Keratinocyte (primary cell): ENCODE data around the gene TMC7. TPM values are rescaled to one million over a fixed set of nuclear protein-coding genes. Genes with fewer than 3 reads are reported as not detected.

Experiments used
- DNase-seq: peaks from one replicate; pipeline ENCODE4 v3.0.0-alpha.2; 2011; ENCODE audit warnings: low read depth, missing footprints, low spot score
- FAIRE-seq: peaks from 2 replicates; lab custom pipeline; 2011; peaks lifted over from hg19 to GRCh38; lab: Jason Lieb, UNC
- H2AFZ ChIP-seq: 2 replicates; pipeline ENCODE4 v1.6.0; 2012; ENCODE audit warnings: low read length, control low read depth, inconsistent platforms; ENCODE audit not compliant: control insufficient read depth
- H3K27ac ChIP-seq: 2 replicates; pipeline ENCODE4 v1.5.1; 2011; ENCODE audit warnings: low read length; ENCODE audit not compliant: control insufficient read depth, insufficient read depth
- H3K27me3 ChIP-seq: 3 replicates; pipeline ENCODE4 v1.6.0; 2011; ENCODE audit warnings: low read length; ENCODE audit not compliant: control insufficient read depth, insufficient read depth; ENCODE audit errors: extremely low read depth
- H3K36me3 ChIP-seq, 2 experiments: 2 replicates in 1 of 2; 3 replicates in 1 of 2; pipeline ENCODE4 v1.5.1; 2011; ENCODE audit warnings: low read length in 2 of 2, mild to moderate bottlenecking in 1 of 2; ENCODE audit not compliant: control insufficient read depth in 2 of 2, insufficient read depth in 2 of 2; ENCODE audit errors: extremely low read depth in 1 of 2
- H3K4me1 ChIP-seq: 3 replicates; pipeline ENCODE4 v1.5.1; 2011; ENCODE audit warnings: low read length; ENCODE audit not compliant: control insufficient read depth, insufficient read depth; ENCODE audit errors: extremely low read depth
- H3K4me2 ChIP-seq: 3 replicates; pipeline ENCODE4 v1.6.0; 2011; ENCODE audit warnings: low read depth, low read length; ENCODE audit not compliant: control insufficient read depth, insufficient read depth; ENCODE audit errors: extremely low read depth
- H3K4me3 ChIP-seq, 3 experiments: fragments of 200-600 bp in 1 of 3; sonication (generic) in 1 of 3; 2 replicates in 2 of 3; 3 replicates in 1 of 3; pipeline ENCODE4 v1.5.1; 2011 to 2016; ENCODE audit warnings: low read length in 3 of 3, mild to moderate bottlenecking in 3 of 3, control low read depth in 2 of 3, inconsistent platforms in 1 of 3, low read depth in 1 of 3, mixed read lengths in 1 of 3, mixed run types in 1 of 3, moderate library complexity in 1 of 3; ENCODE audit not compliant: control insufficient read depth in 2 of 3, insufficient read depth in 2 of 3; ENCODE audit errors: extremely low read depth in 1 of 3
- H3K79me2 ChIP-seq: 2 replicates; pipeline ENCODE4 v1.6.0; 2012; ENCODE audit warnings: low read length; ENCODE audit not compliant: control insufficient read depth, insufficient read depth
- H3K9ac ChIP-seq: 3 replicates; pipeline ENCODE4 v1.6.0; 2011; ENCODE audit warnings: low read length; ENCODE audit not compliant: control insufficient read depth, insufficient read depth; ENCODE audit errors: extremely low read depth
- H3K9me1 ChIP-seq: 3 replicates; pipeline ENCODE4 v1.6.0; 2011; ENCODE audit warnings: low read length; ENCODE audit not compliant: control insufficient read depth, insufficient read depth; ENCODE audit errors: extremely low read depth
- H3K9me3 ChIP-seq: 2 replicates; pipeline ENCODE4 v1.5.1; 2012; ENCODE audit warnings: low read depth, low read length; ENCODE audit not compliant: control insufficient read depth
- H4K20me1 ChIP-seq: 3 replicates; pipeline ENCODE4 v1.6.0; 2011; ENCODE audit warnings: low read length; ENCODE audit not compliant: control insufficient read depth, insufficient read depth; ENCODE audit errors: extremely low read depth
- EZH2 ChIP-seq: IDR thresholded peaks from one replicate; pipeline ENCODE4 v1.6.1; 2012; ENCODE audit warnings: inconsistent platforms, mild to moderate bottlenecking, low read length, moderate library complexity
- dilution Hi-C: fragments of 300-500 bp; cut with MboI; formaldehyde crosslinking; loops from one replicate; pipeline ENCODE4 v1.7.0; 2020; ENCODE audit warnings: low sequenced_read_pairs; ENCODE audit not compliant: extremely low pct_ligation_motif_present
- polyA plus RNA-seq, 5 experiments: library from polyadenylated mRNA; depleted of rRNA in 3 of 5; stranded (reverse) in 3 of 5; stranded (forward) in 1 of 5; unstranded in 1 of 5; fragments of >200 nt; gene quantifications; 1 replicate in 1 of 5; 2 replicates in 3 of 5; 3 replicates in 1 of 5; pipeline versions ENCODE4 v1.2.1 to v1.2.3, GENCODE V29; 2011 to 2012; ENCODE audit warnings: missing spikeins in 2 of 5, low read depth in 1 of 5, low replicate concordance in 1 of 5
- TF ChIP-seq, protein P1 (sequence below), 3 experiments: IDR thresholded peaks in 1 of 3; conservative IDR thresholded peaks in 1 of 3; optimal IDR thresholded peaks in 1 of 3; 2 replicates in 2 of 3; 3 replicates in 1 of 3; pipeline versions ENCODE3 to v1.5.1; 2011; ENCODE audit warnings: low read length in 3 of 3, mild to moderate bottlenecking in 3 of 3, moderate library complexity in 2 of 3, control low read depth in 1 of 3, inconsistent platforms in 1 of 3; ENCODE audit not compliant: insufficient read depth in 2 of 3; ENCODE audit errors: extremely low read depth in 1 of 3

Gene TMC7
- polyA plus RNA-seq, 1 donor (not counting 4 experiments of a cell fraction or from before 2014, with no cell fraction given), result 8.5 TPM

DNA sequence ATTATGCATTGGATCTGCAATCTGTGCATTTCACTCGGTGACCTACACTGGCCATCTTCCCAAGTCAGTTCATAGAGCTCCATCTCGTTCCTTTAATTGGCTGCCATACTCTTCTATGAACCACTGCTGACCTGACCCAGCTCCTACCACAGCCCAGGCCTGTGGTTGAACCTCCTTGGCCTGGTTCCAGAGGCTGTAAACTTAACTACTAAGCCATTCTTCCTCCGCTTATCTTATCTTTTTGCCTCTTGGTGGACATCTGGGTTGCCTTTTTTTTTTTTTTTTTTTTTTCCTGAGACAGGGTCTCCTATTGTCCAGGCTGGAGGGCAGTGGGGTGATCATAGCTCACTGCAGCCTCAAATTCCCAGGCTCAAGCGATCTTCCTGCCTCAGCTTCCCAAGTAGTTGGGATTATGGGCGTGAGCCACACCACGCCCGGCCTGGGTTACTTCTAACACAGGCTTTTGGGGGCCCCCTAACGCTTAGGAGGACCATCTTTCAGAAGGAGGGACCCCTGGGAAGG lies 102.0 kb downstream of the TMC7 start:
- Histone ChIP-seq H3K9ac (no peak overlapping the region), H3K27ac (no peak overlapping the region), H3K4me2 (no peak overlapping the region)

DNA sequence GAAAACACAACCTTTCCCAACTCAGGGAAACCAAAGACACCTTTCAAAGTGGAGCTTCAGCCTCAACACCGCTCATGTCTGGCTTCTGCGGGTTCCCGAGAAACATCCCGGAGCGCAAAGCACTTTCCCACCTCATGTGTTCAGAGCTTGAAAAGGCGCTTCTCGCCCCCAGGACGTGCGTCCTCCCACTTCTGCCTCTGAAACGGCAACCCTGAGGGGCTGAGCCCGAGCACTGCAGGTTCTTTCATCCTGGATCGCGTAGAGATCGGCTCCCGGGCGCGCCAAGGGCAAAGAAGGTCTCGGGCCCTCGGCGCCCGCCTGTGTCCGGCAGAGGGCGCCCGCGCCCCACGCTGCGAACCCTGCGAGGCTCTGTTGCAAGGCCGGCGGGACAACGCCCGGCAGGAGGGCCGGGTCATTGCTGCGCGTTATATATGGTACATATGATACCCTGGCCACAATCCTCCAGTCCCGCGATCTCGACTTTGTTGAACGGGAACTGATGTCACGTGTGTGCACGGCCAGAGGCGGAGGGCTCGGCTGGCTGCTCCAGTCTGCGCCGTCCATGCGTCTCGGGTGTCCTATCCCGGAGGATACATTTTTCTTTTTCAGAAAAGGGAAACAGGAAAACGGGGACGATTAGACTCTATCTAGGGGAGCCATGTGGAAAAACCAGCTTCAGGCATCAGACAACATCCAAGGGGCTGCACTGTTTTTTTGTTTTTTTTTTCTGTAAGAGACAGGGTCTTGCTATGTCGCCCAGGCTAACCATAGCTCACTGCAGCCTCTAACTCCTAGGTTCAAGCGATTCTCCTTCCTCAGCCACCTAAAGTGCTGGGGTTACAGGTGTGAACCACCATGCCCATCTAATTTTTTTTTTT lies 102.8 kb downstream of the TMC7 start:
- Histone ChIP-seq H3K36me3 (no peaks in the 10 kb centered on the region), H2AFZ (peak overlapping the region; percentile 90), H3K4me2 (peak overlapping the region; percentile 89), H3K27me3 (no peaks in the 10 kb centered on the region), H3K4me1 (peaks cover 3% of the 10 kb centered on the region), H4K20me1 (no peaks in the 10 kb centered on the region), H3K27ac (no peak overlapping the region), H3K9me1 (no peaks in the 10 kb centered on the region), H3K79me2 (no peaks in the 10 kb centered on the region), H3K4me3 (peak overlapping the region in 2 of 3 experiments; percentile 50 to 67), H3K9me3 (no peaks in the 10 kb centered on the region), H3K9ac (peak overlapping the region; percentile 30)
- dilution Hi-C loops, result no loop called here
- no peak for FAIRE-seq
- DNase-seq, result no peak
- TF ChIP-seq, protein P1, sequence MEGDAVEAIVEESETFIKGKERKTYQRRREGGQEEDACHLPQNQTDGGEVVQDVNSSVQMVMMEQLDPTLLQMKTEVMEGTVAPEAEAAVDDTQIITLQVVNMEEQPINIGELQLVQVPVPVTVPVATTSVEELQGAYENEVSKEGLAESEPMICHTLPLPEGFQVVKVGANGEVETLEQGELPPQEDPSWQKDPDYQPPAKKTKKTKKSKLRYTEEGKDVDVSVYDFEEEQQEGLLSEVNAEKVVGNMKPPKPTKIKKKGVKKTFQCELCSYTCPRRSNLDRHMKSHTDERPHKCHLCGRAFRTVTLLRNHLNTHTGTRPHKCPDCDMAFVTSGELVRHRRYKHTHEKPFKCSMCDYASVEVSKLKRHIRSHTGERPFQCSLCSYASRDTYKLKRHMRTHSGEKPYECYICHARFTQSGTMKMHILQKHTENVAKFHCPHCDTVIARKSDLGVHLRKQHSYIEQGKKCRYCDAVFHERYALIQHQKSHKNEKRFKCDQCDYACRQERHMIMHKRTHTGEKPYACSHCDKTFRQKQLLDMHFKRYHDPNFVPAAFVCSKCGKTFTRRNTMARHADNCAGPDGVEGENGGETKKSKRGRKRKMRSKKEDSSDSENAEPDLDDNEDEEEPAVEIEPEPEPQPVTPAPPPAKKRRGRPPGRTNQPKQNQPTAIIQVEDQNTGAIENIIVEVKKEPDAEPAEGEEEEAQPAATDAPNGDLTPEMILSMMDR (optimal IDR thresholded peaks at IDR 0.05 in 1 of 3, IDR thresholded peaks at IDR 0.05 in 1 of 3, conservative IDR thresholded peaks at IDR 0.05 in 1 of 3; ENCODE audit: extremely low read depth in 1 of 3, insufficient read depth in 2 of 3, low read length in 3 of 3), result peak; percentile 87 to 99 (median 87)
- TF ChIP-seq EZH2, result no peak

More for the DNA sequence above, 102.0 kb downstream of the TMC7 start:
- H3K79me2 ChIP-seq, result no peaks in the 10 kb centered on the region
- H4K20me1 ChIP-seq, result no peaks in the 10 kb centered on the region
- no peak overlapping the region for H2AFZ ChIP-seq
- H3K4me3 ChIP-seq, result no peak overlapping the region
- no peaks in the 10 kb centered on the region for H3K36me3 ChIP-seq
- TF ChIP-seq EZH2, result no peak
- TF ChIP-seq, protein P1 (optimal IDR thresholded peaks at IDR 0.05 in 1 of 3, IDR thresholded peaks at IDR 0.05 in 1 of 3, conservative IDR thresholded peaks at IDR 0.05 in 1 of 3; ENCODE audit: extremely low read depth in 1 of 3, insufficient read depth in 2 of 3, low read length in 3 of 3), result no peak
- H3K4me1 ChIP-seq, result peaks cover 3% of the 10 kb centered on the region
- no peaks in the 10 kb centered on the region for H3K9me3 ChIP-seq
- dilution Hi-C loops, result no loop called here
- no peaks in the 10 kb centered on the region for H3K9me1 ChIP-seq
- FAIRE-seq, result no peak
- DNase-seq, result no peak
- no peaks in the 10 kb centered on the region for H3K27me3 ChIP-seq
